ENCODE measurements around the gene PHLDA1. TPM values are rescaled to one million over a fixed set of nuclear protein-coding genes. Genes with fewer than 3 reads are reported as not detected.

Gene PHLDA1
- total and polyA plus RNA-seq, 4 donors: 2.8 to 11.5 (median 5.7) TPM

- peaks cover 0 to 29% (median 9%) of the 10 kb centered on the region in 4 donors for H3K4me1 ChIP-seq (ENCODE audit: control insufficient read depth in 4 of 4, insufficient read depth in 4 of 4, low read length in 3 of 4)
- H3K27ac ChIP-seq (ENCODE audit: low read depth in 1 of 2, low read length in 2 of 2): peak overlapping the region; percentile 14 to 46
- H3K9me3 ChIP-seq (ENCODE audit: control insufficient read depth in 4 of 4, low read length in 3 of 4): no peaks in the 10 kb centered on the region
- no peaks in the 10 kb centered on the region for H3K27me3 ChIP-seq (ENCODE audit: control insufficient read depth in 4 of 4, insufficient read depth in 4 of 4, low read length in 3 of 4)
- H3K4me3 ChIP-seq (ENCODE audit: low read depth in 1 of 3, low read length in 3 of 3): no peak overlapping the region
- WGBS: 30% methylated on average over 9 of the region's 9 CpGs
- peak overlapping the region in 1 of 2 donors; percentile 33 for H3K9ac ChIP-seq (ENCODE audit: low read depth in 1 of 2, low read length in 2 of 2)
- TF ChIP-seq FOXA1 (IDR thresholded peaks at IDR 0.05) (no peak), RAD21 (IDR thresholded peaks at IDR 0.05) (peak in 1 of 2 donors; percentile 30), TAF1 (conservative IDR thresholded peaks at IDR 0.05) (no peak), SP1 (IDR thresholded peaks at IDR 0.05) (peak; percentile 61), RXRA (IDR thresholded peaks at IDR 0.05) (peak; percentile 11 to 24), JUND (IDR thresholded peaks at IDR 0.05) (no peak), REST (IDR thresholded peaks at IDR 0.05) (no peak), CTCF (IDR thresholded peaks at IDR 0.05; ENCODE audit: low read depth, low read length, missing input control) (no peak), GABPA (IDR thresholded peaks at IDR 0.05 in 1 of 2, conservative IDR thresholded peaks at IDR 0.05 in 1 of 2) (no peak), ATF3 (IDR thresholded peaks at IDR 0.05) (no peak), FOXA2 (IDR thresholded peaks at IDR 0.05) (no peak), NR2F2 (IDR thresholded peaks at IDR 0.05) (no peak), HNF4A (conservative IDR thresholded peaks at IDR 0.05) (peak; percentile 52 to 74), MAX (IDR thresholded peaks at IDR 0.05) (no peak), HNF4G (IDR thresholded peaks at IDR 0.05) (peak; percentile 35), ZBTB33 (IDR thresholded peaks at IDR 0.05) (no peak), EGR1 (IDR thresholded peaks at IDR 0.05; ENCODE audit: low read depth in 2 of 2) (no peak), YY1 (IDR thresholded peaks at IDR 0.05) (no peak)
- no peak for DNase-seq (ENCODE audit: low spot score)
- H3K36me3 ChIP-seq (ENCODE audit: control insufficient read depth in 4 of 4, insufficient read depth in 3 of 4, low read depth in 1 of 4, low read length in 3 of 4): no peaks in the 10 kb centered on the region
These were observed 45.4 kb downstream of the PHLDA1 start for GRCh38 chr12:75986001-75986746.

Data from liver (tissue), 9 donors.